Fibroblast of lung (primary cell): Measurements from ENCODE around the gene ADAD2. TPM values are rescaled to one million over a fixed set of nuclear protein-coding genes. Genes with fewer than 3 reads are reported as not detected.

ENCODE experiments used
- DNase-seq, 2 donors: peaks; one replicate each; pipeline versions ENCODE4 v3.0.0 to v3.0.0-alpha.2; 2010; ENCODE audit warnings: low read depth in 2 of 2
- H2AFZ ChIP-seq: 2 replicates; pipeline ENCODE4 v1.5.1; 2012; ENCODE audit warnings: low read length, control low read depth, inconsistent platforms
- H3K27ac ChIP-seq: 2 replicates; pipeline ENCODE4 v1.5.1; 2011; ENCODE audit warnings: low read length, control low read depth; ENCODE audit not compliant: insufficient read depth
- H3K27me3 ChIP-seq: 2 replicates; pipeline ENCODE4 v1.5.1; 2011; ENCODE audit warnings: mild to moderate bottlenecking, low read length; ENCODE audit not compliant: control insufficient read depth, insufficient read depth
- H3K36me3 ChIP-seq: 2 replicates; pipeline ENCODE4 v1.5.1; 2011; ENCODE audit warnings: low read length; ENCODE audit not compliant: control insufficient read depth, insufficient read depth
- H3K4me1 ChIP-seq: 2 replicates; pipeline ENCODE4 v1.5.1; 2011; ENCODE audit warnings: low read length; ENCODE audit not compliant: control insufficient read depth, insufficient read depth; ENCODE audit errors: extremely low read depth
- H3K4me2 ChIP-seq: 2 replicates; pipeline ENCODE4 v1.5.1; 2011; ENCODE audit warnings: low read length, control low read depth; ENCODE audit not compliant: insufficient read depth; ENCODE audit errors: extremely low read depth
- H3K4me3 ChIP-seq, 4 experiments: fragments of 200-600 bp in 1 of 4; sonication (generic) in 1 of 4; replicated peaks in 1 of 4; 2 replicates each; pipeline ENCODE4 v1.5.1; 2011 to 2016; ENCODE audit warnings: low read length in 4 of 4, low read depth in 3 of 4, mild to moderate bottlenecking in 3 of 4, control low read depth in 2 of 4, inconsistent platforms in 1 of 4, mixed read lengths in 1 of 4; ENCODE audit not compliant: insufficient read depth in 1 of 4; ENCODE audit errors: control extremely low read depth in 1 of 4
- H3K79me2 ChIP-seq: 2 replicates; pipeline ENCODE4 v1.5.1; 2012; ENCODE audit warnings: mild to moderate bottlenecking, low read length, inconsistent platforms; ENCODE audit not compliant: control insufficient read depth, insufficient read depth
- H3K9ac ChIP-seq: 2 replicates; pipeline ENCODE4 v1.5.1; 2011; ENCODE audit warnings: mild to moderate bottlenecking, low read length, control low read depth; ENCODE audit not compliant: insufficient read depth
- H3K9me3 ChIP-seq: 2 replicates; pipeline ENCODE4 v1.5.1; 2012; ENCODE audit warnings: low read depth, low read length; ENCODE audit not compliant: control insufficient read depth, insufficient read depth
- H4K20me1 ChIP-seq: 2 replicates; pipeline ENCODE4 v1.5.1; 2011; ENCODE audit warnings: low read length; ENCODE audit not compliant: control insufficient read depth, insufficient read depth; ENCODE audit errors: extremely low read depth
- EZH2 ChIP-seq: IDR thresholded peaks from 2 replicates; pipeline ENCODE4 v1.5.1; 2012; ENCODE audit warnings: low read length, control low read depth, mild to moderate bottlenecking; ENCODE audit errors: missing control alignments
- polyA plus RNA-seq, 2 donors: library from polyadenylated mRNA; depleted of rRNA in 1 of 2; stranded (reverse) in 1 of 2; unstranded in 1 of 2; fragments of >200 nt; gene quantifications; 2 replicates each; pipeline ENCODE4 v1.2.1, GENCODE V29; 2011 to 2012; ENCODE audit warnings: missing spikeins in 1 of 2
- total RNA-seq: library from RNA; depleted of rRNA; stranded (reverse); fragments of >200 nt; gene quantifications from 2 replicates; pipeline ENCODE4 v1.2.1, GENCODE V29; 2014
- TF ChIP-seq, protein P1 (sequence below), 2 donors: IDR thresholded peaks in 1 of 2; conservative IDR thresholded peaks in 1 of 2; 1 replicate in 1 of 2; 2 replicates in 1 of 2; pipeline ENCODE4 v1.5.1; 2011 to 2012; ENCODE audit warnings: low read length in 2 of 2, control low read depth in 1 of 2, inconsistent platforms in 1 of 2, low read depth in 1 of 2, mild to moderate bottlenecking in 1 of 2

Gene ADAD2
- total and polyA plus RNA-seq, 2 donors (not counting 1 experiment from before 2014, with no cell fraction given), result not detected

DNA sequence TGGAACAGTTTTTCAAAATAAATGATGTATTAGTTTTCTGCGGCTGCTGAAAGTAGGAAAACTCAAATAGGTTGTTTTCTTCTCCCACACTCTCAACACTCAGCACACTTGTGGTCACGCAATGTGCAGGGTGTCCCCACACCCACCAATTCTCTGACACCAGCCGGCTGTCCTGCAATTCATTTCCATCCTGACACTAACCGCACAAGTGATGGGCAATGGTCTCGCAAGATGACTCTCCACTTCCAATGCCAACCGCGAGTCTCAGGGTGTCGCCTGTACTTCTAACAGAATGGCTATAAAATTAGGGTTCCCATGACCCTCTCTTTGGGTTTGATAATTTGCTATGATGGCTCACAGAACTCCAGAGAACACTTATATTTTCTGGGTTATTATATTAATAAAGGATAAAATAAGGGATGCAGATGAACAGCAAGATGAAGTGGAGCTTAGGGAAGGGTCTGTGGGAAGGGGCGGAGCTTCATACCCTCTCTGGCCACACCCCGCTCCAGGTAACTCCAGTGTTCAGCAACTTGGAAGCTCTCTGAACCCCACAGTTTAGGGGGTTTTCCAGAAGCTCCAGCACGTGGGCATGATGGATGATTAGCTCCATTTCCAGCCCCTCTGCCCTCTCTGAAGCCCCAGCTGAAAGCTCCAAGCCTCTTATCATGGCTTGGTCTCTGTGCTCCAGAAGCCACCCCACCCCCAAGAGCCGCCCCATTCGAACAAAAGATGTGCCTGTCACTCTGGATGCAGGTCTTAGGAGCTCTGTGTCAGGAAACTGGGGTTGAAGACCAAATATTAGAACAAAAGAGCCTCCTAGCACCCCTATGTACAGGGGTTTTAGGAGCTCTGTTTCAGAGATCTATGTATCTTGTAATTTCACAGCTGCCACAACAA, 23.9 kb upstream of the ADAD2 start:
- TF ChIP-seq EZH2, result no peak
- TF ChIP-seq, protein P1, sequence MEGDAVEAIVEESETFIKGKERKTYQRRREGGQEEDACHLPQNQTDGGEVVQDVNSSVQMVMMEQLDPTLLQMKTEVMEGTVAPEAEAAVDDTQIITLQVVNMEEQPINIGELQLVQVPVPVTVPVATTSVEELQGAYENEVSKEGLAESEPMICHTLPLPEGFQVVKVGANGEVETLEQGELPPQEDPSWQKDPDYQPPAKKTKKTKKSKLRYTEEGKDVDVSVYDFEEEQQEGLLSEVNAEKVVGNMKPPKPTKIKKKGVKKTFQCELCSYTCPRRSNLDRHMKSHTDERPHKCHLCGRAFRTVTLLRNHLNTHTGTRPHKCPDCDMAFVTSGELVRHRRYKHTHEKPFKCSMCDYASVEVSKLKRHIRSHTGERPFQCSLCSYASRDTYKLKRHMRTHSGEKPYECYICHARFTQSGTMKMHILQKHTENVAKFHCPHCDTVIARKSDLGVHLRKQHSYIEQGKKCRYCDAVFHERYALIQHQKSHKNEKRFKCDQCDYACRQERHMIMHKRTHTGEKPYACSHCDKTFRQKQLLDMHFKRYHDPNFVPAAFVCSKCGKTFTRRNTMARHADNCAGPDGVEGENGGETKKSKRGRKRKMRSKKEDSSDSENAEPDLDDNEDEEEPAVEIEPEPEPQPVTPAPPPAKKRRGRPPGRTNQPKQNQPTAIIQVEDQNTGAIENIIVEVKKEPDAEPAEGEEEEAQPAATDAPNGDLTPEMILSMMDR (conservative IDR thresholded peaks at IDR 0.05 in 1 of 2, IDR thresholded peaks at IDR 0.05 in 1 of 2; ENCODE audit: low read depth in 1 of 2, low read length in 2 of 2), result no peak
- Histone ChIP-seq H3K36me3 (no peaks in the 10 kb centered on the region), H2AFZ (no peak overlapping the region), H3K27ac (no peak overlapping the region), H3K4me2 (no peak overlapping the region), H3K9me3 (no peaks in the 10 kb centered on the region), H3K27me3 (no peaks in the 10 kb centered on the region), H3K9ac (no peak overlapping the region), H4K20me1 (no peaks in the 10 kb centered on the region), H3K4me1 (no peaks in the 10 kb centered on the region), H3K4me3 (no peak overlapping the region), H3K79me2 (no peaks in the 10 kb centered on the region)
- DNase-seq, result no peak

DNA sequence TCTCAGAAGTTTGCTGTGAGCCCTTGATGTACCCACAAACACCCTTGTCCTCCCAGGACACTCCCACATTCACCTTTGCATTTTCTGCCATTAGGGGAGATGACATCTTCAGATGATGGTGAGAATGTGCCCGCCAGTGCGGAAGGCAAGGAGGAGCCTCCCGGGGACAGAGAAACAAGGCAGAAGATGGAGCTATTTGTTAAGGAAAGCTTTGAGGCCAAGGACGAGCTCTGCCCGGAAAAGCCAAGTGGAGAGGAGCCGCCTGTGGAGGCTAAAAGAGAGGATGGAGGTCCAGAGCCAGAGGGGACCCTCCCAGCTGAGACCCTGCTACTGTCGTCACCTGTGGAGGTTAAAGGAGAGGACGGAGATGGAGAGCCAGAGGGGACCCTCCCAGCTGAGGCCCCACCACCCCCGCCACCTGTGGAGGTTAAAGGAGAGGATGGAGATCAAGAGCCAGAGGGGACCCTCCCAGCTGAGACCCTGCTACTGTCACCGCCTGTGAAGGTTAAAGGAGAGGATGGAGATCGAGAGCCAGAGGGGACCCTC, 21.1 kb upstream of the ADAD2 start:
- no peak overlapping the region for H3K4me2 ChIP-seq
- H4K20me1 ChIP-seq, result no peaks in the 10 kb centered on the region
- no peaks in the 10 kb centered on the region for H3K9me3 ChIP-seq
- no peaks in the 10 kb centered on the region for H3K4me1 ChIP-seq
- no peak overlapping the region for H2AFZ ChIP-seq
- H3K36me3 ChIP-seq, result no peaks in the 10 kb centered on the region
- no peak overlapping the region for H3K27ac ChIP-seq
- DNase-seq, result no peak
- no peaks in the 10 kb centered on the region for H3K27me3 ChIP-seq
- no peak overlapping the region for H3K4me3 ChIP-seq
- no peak overlapping the region for H3K9ac ChIP-seq
- no peak for TF ChIP-seq EZH2
- TF ChIP-seq, protein P1 (conservative IDR thresholded peaks at IDR 0.05 in 1 of 2, IDR thresholded peaks at IDR 0.05 in 1 of 2; ENCODE audit: low read depth in 1 of 2, low read length in 2 of 2), result no peak
- no peaks in the 10 kb centered on the region for H3K79me2 ChIP-seq

DNA sequence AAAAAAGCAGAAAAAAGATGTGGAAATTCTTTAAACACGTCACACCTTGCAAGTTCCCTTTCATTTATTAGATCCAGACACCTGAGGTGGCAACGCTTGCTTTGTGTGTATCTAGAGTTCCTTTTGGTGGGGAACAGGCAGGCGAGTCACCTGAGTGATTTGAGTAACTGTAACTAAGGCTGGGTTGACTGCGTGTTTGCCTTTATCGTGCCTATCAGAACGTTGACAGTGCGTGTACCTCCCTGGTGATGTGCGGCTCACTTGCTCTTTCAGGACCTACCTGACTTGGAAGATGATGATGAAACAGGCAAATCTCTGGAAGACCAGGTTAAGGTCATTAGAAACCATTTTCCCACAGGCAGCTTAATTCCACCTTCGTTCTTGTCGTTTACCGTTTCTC, 16.6 kb upstream of the ADAD2 start:
- Histone ChIP-seq H3K4me2 (no peak overlapping the region), H3K4me3 (no peak overlapping the region), H3K36me3 (peaks cover 8% of the 10 kb centered on the region), H3K9me3 (no peaks in the 10 kb centered on the region), H3K4me1 (peaks cover 27% of the 10 kb centered on the region), H2AFZ (no peak overlapping the region), H3K27ac (no peak overlapping the region), H4K20me1 (no peaks in the 10 kb centered on the region), H3K79me2 (no peaks in the 10 kb centered on the region), H3K27me3 (no peaks in the 10 kb centered on the region), H3K9ac (no peak overlapping the region)
- no peak for TF ChIP-seq EZH2
- TF ChIP-seq, protein P1 (conservative IDR thresholded peaks at IDR 0.05 in 1 of 2, IDR thresholded peaks at IDR 0.05 in 1 of 2; ENCODE audit: low read depth in 1 of 2, low read length in 2 of 2), result no peak
- DNase-seq, result no peak
